Endometrial microvascular endothelial cells (primary cell): Measurements from ENCODE around the gene FAM163A. TPM values are rescaled to one million over a fixed set of nuclear protein-coding genes. Genes with fewer than 3 reads are reported as not detected.
"Not testable (repeated sequence)": the region's sequence is repeated elsewhere in the genome, so short reads cannot be mapped to it uniquely, and the experiment has no call there.

Experiments
- in situ Hi-C: cut with HindIII; loops from 2 replicates; pipeline ENCODE4 v1.10.0; 2017; ENCODE audit warnings: low sequenced_read_pairs, low pct_unique_long_range_greater_than_20kb; ENCODE audit errors: inconsistent ontology term
- total RNA-seq: library from RNA; depleted of rRNA; stranded (reverse); fragments of >200 nt; gene quantifications from one replicate; pipeline ENCODE4 v1.2.3, GENCODE V29; 2015; ENCODE audit errors: inconsistent ontology term

Gene FAM163A
- total RNA-seq, 1 donor from 2014 or later = 0.19 TPM

GRCh38 chr1:179825206-179825605 is 82.1 kb downstream of the FAM163A start:
- in situ Hi-C loops = no loop called here

- in situ Hi-C loops = no loop called here
These were observed 82.8 kb downstream of the FAM163A start for GRCh38 chr1:179825798-179826460.

- in situ Hi-C loops = no loop called here
These were observed 83.7 kb downstream of the FAM163A start for GRCh38 chr1:179826626-179827280.

- in situ Hi-C loops = no loop called here
These were observed 85.5 kb downstream of the FAM163A start for GRCh38 chr1:179828554-179829110.

- in situ Hi-C loops = no loop called here
These were observed 88.1 kb downstream of the FAM163A start for GRCh38 chr1:179831225-179831624.

GRCh38 chr1:179831852-179832699 is 89.0 kb downstream of the FAM163A start:
- in situ Hi-C loops = no loop called here

- in situ Hi-C loops = not testable (repeated sequence)
These were observed 93.8 kb downstream of the FAM163A start for GRCh38 chr1:179836686-179837445.

- in situ Hi-C loops = no loop called here
These were observed 97.0 kb downstream of the FAM163A start for GRCh38 chr1:179840107-179840506.

- in situ Hi-C loops = no loop called here
These were observed 105.1 kb downstream of the FAM163A start for GRCh38 chr1:179848233-179848632.

- in situ Hi-C loops = no loop called here
These were observed 110.0 kb downstream of the FAM163A start for GRCh38 chr1:179853102-179853501.

GRCh38 chr1:179855831-179856230 is 112.7 kb downstream of the FAM163A start:
- in situ Hi-C loops = not testable (repeated sequence)

- in situ Hi-C loops = no loop called here
These were observed 113.2 kb downstream of the FAM163A start for GRCh38 chr1:179856296-179856695.

- in situ Hi-C loops = no loop called here
These were observed 113.9 kb downstream of the FAM163A start for GRCh38 chr1:179857009-179857408.

- in situ Hi-C loops = no loop called here
These were observed 117.6 kb downstream of the FAM163A start for GRCh38 chr1:179860652-179861051.

GRCh38 chr1:179865377-179865776 is 122.3 kb downstream of the FAM163A start:
- in situ Hi-C loops = no loop called here
